ENCODE results near the gene NMUR1. TPM values are rescaled to one million over a fixed set of nuclear protein-coding genes. Genes with fewer than 3 reads are reported as not detected.

The NMUR1 gene
- total RNA-seq, 1 donor from 2014 or later, result 0.10 TPM

GRCh38 chr2:231522418-231523180 lies 7.6 kb downstream of the NMUR1 start:
- Mint-ChIP-seq H3K4me1 (ENCODE audit: unreplicated experiment) (peaks cover 17% of the 10 kb centered on the region), H3K27ac (no peak overlapping the region), H3K36me3 (no peaks in the 10 kb centered on the region), H3K4me3 (no peak overlapping the region), H3K9me3 (no peaks in the 10 kb centered on the region), H3K27me3 (no peaks in the 10 kb centered on the region)
- TF ChIP-seq, protein P1, sequence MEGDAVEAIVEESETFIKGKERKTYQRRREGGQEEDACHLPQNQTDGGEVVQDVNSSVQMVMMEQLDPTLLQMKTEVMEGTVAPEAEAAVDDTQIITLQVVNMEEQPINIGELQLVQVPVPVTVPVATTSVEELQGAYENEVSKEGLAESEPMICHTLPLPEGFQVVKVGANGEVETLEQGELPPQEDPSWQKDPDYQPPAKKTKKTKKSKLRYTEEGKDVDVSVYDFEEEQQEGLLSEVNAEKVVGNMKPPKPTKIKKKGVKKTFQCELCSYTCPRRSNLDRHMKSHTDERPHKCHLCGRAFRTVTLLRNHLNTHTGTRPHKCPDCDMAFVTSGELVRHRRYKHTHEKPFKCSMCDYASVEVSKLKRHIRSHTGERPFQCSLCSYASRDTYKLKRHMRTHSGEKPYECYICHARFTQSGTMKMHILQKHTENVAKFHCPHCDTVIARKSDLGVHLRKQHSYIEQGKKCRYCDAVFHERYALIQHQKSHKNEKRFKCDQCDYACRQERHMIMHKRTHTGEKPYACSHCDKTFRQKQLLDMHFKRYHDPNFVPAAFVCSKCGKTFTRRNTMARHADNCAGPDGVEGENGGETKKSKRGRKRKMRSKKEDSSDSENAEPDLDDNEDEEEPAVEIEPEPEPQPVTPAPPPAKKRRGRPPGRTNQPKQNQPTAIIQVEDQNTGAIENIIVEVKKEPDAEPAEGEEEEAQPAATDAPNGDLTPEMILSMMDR (conservative IDR thresholded peaks at IDR 0.05), result no peak
- DNase-seq (ENCODE audit: extremely low spot score, unreplicated experiment), result no peak

DNA sequence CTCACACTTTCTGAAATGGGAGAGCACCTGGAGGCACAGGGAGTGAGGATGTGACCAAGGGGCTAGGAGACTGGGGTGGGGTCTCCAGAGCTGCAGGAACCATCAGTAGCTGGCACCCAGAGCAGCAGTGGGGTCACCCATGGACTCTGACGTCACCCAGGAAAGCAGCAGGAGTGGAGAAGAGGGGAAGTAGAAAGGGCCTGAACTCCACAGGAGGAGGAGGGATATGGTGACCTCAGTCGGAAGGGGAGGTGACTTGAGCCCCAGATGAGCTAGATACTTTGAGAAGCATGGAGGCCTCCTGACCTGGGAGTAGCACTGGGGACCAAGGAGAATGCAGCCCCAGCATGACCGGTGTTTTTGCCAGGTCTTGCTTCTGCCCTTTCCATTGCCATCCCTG lies 8.8 kb downstream of the NMUR1 start:
- TF ChIP-seq, protein P1 (conservative IDR thresholded peaks at IDR 0.05), result no peak

DNA sequence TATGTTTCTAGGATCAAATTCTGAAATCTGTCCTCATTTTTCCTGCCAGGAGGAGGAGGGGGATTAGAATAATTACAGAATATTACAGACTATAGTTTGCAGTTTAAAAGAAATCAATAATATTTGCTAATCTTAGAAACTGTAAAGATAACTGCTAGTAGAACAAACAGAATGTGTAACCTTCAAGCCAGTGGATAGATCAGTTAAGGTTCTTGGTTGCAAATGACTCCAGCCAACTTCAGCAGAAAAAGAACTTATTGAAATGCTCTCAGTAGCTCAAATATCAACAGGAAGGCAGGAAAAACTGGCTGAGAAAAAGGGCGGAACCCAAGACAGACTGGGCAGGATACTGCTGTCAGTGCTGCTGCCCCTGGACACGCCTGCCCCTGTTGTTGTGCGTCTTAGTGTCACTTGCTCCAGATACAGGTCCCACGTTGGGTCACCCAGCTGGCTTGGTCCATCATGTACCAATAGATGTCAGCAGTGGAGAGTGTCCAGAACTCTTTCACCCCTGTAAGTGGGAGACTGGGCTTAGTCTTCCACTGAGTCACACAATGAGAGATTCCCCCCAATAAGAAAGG lies 10.2 kb downstream of the NMUR1 start:
- H3K4me1 Mint-ChIP-seq (ENCODE audit: unreplicated experiment), result peaks cover 21% of the 10 kb centered on the region
- no peaks in the 10 kb centered on the region for H3K9me3 Mint-ChIP-seq
- H3K36me3 Mint-ChIP-seq, result no peaks in the 10 kb centered on the region
- TF ChIP-seq, protein P1 (conservative IDR thresholded peaks at IDR 0.05), result no peak
- no peaks in the 10 kb centered on the region for H3K27me3 Mint-ChIP-seq
- H3K4me3 Mint-ChIP-seq, result no peak overlapping the region
- no peak for DNase-seq (ENCODE audit: extremely low spot score, unreplicated experiment)
- peak overlapping the region; percentile 30 for H3K27ac Mint-ChIP-seq

More for the DNA sequence above, 8.8 kb downstream of the NMUR1 start:
- Mint-ChIP-seq H3K9me3 (no peaks in the 10 kb centered on the region), H3K4me3 (no peak overlapping the region), H3K4me1 (ENCODE audit: unreplicated experiment) (peaks cover 21% of the 10 kb centered on the region), H3K27me3 (no peaks in the 10 kb centered on the region), H3K36me3 (no peaks in the 10 kb centered on the region), H3K27ac (no peak overlapping the region)
- DNase-seq (ENCODE audit: extremely low spot score, unreplicated experiment), result no peak

DNA sequence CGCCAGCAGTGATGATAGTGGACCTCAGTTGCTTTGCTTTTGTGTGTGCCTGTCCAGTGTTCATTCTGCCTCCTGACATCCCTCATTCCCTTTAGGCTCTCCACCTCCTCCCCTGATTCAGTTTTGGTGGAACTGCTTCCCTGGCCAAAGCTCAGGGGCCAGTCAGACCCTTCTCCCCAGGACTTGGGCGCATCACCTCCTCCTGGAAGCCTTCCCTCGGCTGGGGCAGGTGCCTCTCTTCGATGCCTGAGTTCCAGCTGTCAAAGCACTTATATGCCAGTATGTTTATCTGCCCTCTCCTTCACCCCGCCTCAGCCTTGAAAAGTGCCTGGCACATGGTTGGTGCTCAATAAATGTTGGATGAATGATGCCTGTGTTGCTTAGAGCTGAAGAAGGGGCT lies 11.5 kb downstream of the NMUR1 start:
- TF ChIP-seq, protein P1 (conservative IDR thresholded peaks at IDR 0.05), result no peak
- Mint-ChIP-seq H3K27me3 (no peaks in the 10 kb centered on the region), H3K4me3 (no peak overlapping the region), H3K9me3 (no peaks in the 10 kb centered on the region), H3K36me3 (no peaks in the 10 kb centered on the region), H3K27ac (no peak overlapping the region), H3K4me1 (ENCODE audit: unreplicated experiment) (peaks cover 25% of the 10 kb centered on the region)
- DNase-seq (ENCODE audit: extremely low spot score, unreplicated experiment), result no peak

DNA sequence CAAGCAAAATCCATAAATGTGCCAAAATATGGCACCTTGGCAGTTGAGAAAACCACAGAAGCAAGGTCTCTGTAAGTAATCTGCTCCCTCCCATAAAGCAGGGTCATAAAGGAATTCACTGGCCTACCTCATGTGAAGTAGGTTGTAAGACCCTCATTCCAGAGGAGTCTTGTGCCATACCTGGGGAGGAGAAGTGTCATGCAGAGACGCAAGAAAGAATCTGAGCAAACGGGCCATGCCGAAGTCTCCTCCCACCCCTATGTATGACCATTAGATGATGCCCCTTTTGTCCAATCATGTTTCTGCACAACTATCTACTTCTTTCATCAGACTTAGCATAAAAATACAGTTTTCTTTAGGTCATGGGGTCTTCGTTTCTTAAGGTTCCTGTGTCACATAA lies 14.6 kb downstream of the NMUR1 start:
- H3K4me3 Mint-ChIP-seq, result peak overlapping the region; percentile 29

More for the DNA sequence above, 14.6 kb downstream of the NMUR1 start:
- Mint-ChIP-seq H3K4me1 (ENCODE audit: unreplicated experiment) (peaks cover 35% of the 10 kb centered on the region), H3K27ac (no peak overlapping the region), H3K27me3 (no peaks in the 10 kb centered on the region), H3K36me3 (no peaks in the 10 kb centered on the region), H3K9me3 (no peaks in the 10 kb centered on the region)
- TF ChIP-seq, protein P1 (conservative IDR thresholded peaks at IDR 0.05), result no peak
- no peak for DNase-seq (ENCODE audit: extremely low spot score, unreplicated experiment)
